PC-3 (cell line): ENCODE data around the gene HELQ. TPM values are rescaled to one million over a fixed set of nuclear protein-coding genes. Genes with fewer than 3 reads are reported as not detected.

Experiments
- ATAC-seq: fragments of 200-7000 bp; cut with Tn5 transposase; 2 replicates; pipeline ENCODE4 v1.9.1; 2020; ENCODE audit warnings: mild to moderate bottlenecking, moderate library complexity
- BruUV-seq: library from RNA; stranded (reverse); fragments of 400-500 nt; replicated peaks from 2 replicates; lab custom pipeline; 2021; lab: Mats Ljungman, UMichigan
- CTCF ChIA-PET: fragments of 300-600 bp; sonication (Branson Sonifier 250); formaldehyde crosslinking; loops from one replicate; lab custom pipeline; 2022; ENCODE audit warnings: antibody characterized with exemption; lab: Charles Lee
- POLR2A ChIA-PET: fragments of 300-600 bp; sonication (Branson Sonifier 250); formaldehyde crosslinking; loops from one replicate; lab custom pipeline; 2022; ENCODE audit warnings: antibody characterized with exemption; ENCODE audit not compliant: unreplicated experiment; lab: Charles Lee
- DNase-seq: peaks from one replicate; pipeline ENCODE4 v3.0.0-alpha.2; 2015
- H2AFZ ChIP-seq: fragments of 300-600 bp; sonication (generic); 2 replicates; pipeline ENCODE4 v1.6.0; 2016; ENCODE audit warnings: antibody characterized with exemption, low read length
- H3F3A ChIP-seq: fragments of 300-600 bp; sonication (generic); one replicate; pipeline ENCODE4 v1.6.0; 2017; ENCODE audit warnings: antibody characterized with exemption, low read length, control low read depth, mild to moderate bottlenecking; ENCODE audit not compliant: unreplicated experiment
- H3K27ac ChIP-seq: fragments of 300-600 bp; sonication (generic); 2 replicates; pipeline ENCODE4 v1.5.1; 2016; ENCODE audit warnings: mild to moderate bottlenecking, low read length
- H3K27me3 ChIP-seq: fragments of 300-600 bp; sonication (generic); 2 replicates; pipeline ENCODE4 v1.6.1; 2016; ENCODE audit warnings: low read length, mixed read lengths
- H3K36me3 ChIP-seq: fragments of 300-600 bp; sonication (generic); 2 replicates; pipeline ENCODE4 v1.6.1; 2016; ENCODE audit warnings: low read depth, mixed run types, low read length, mixed read lengths
- H3K4me1 ChIP-seq: fragments of 300-600 bp; sonication (generic); 2 replicates; pipeline ENCODE4 v1.5.1; 2016; ENCODE audit warnings: low read length; ENCODE audit not compliant: insufficient read depth
- H3K4me2 ChIP-seq: fragments of 300-600 bp; sonication (generic); 2 replicates; pipeline ENCODE4 v1.6.0; 2016; ENCODE audit warnings: low read length
- H3K4me3 ChIP-seq: fragments of 300-600 bp; sonication (generic); 2 replicates; pipeline ENCODE4 v1.5.1; 2016; ENCODE audit warnings: mild to moderate bottlenecking, low read length, mixed read lengths
- H3K79me2 ChIP-seq: fragments of 300-600 bp; sonication (generic); 2 replicates; pipeline ENCODE4 v1.6.1; 2017; ENCODE audit warnings: low read length, mixed read lengths
- H3K9ac ChIP-seq: fragments of 300-600 bp; sonication (generic); 2 replicates; pipeline ENCODE4 v1.6.0; 2016; ENCODE audit warnings: mild to moderate bottlenecking, low read length
- H3K9me2 ChIP-seq: fragments of 300-600 bp; sonication (generic); replicated peaks from 2 replicates; pipeline ENCODE4 v1.6.1; 2016; ENCODE audit warnings: mixed run types, low read length, mixed read lengths
- H3K9me3 ChIP-seq: fragments of 300-600 bp; sonication (generic); 2 replicates; pipeline ENCODE4 v1.6.1; 2016; ENCODE audit warnings: low read length, mixed read lengths
- H4K20me1 ChIP-seq: fragments of 300-600 bp; sonication (generic); 2 replicates; pipeline ENCODE4 v1.6.1; 2016; ENCODE audit warnings: low read length, mixed read lengths
- EZH2 ChIP-seq: fragments of 300-600 bp; sonication (generic); IDR thresholded peaks from one replicate; pipeline ENCODE4 v1.6.1; 2017; ENCODE audit warnings: antibody characterized with exemption, mild to moderate bottlenecking, low read length; ENCODE audit not compliant: unreplicated experiment
- EZH2phosphoT487 ChIP-seq: fragments of 300-600 bp; sonication (generic); IDR thresholded peaks from 2 replicates; pipeline ENCODE4 v1.6.1; 2018; ENCODE audit warnings: mild to moderate bottlenecking, antibody characterized with exemption, low read length, borderline replicate concordance
- intact Hi-C: fragments of 100-400 bp; cut with micrococcal nuclease; formaldehyde crosslinking; loops from 2 replicates; pipeline ENCODE4 v1.9.0; 2023
- total RNA-seq: library from RNA; depleted of rRNA; stranded (reverse); fragments of >200 nt; gene quantifications from 2 replicates; pipeline ENCODE4 v1.2.3, GENCODE V29; 2014
- TF ChIP-seq, protein P1 (sequence below): fragments of 300-600 bp; sonication (generic); conservative IDR thresholded peaks from 2 replicates; pipeline ENCODE4 v1.5.1; 2017; ENCODE audit warnings: antibody characterized with exemption, low read depth, mild to moderate bottlenecking, low read length

The HELQ gene
- total RNA-seq, 1 experiment from 2014 or later: 7.3 TPM

DNA sequence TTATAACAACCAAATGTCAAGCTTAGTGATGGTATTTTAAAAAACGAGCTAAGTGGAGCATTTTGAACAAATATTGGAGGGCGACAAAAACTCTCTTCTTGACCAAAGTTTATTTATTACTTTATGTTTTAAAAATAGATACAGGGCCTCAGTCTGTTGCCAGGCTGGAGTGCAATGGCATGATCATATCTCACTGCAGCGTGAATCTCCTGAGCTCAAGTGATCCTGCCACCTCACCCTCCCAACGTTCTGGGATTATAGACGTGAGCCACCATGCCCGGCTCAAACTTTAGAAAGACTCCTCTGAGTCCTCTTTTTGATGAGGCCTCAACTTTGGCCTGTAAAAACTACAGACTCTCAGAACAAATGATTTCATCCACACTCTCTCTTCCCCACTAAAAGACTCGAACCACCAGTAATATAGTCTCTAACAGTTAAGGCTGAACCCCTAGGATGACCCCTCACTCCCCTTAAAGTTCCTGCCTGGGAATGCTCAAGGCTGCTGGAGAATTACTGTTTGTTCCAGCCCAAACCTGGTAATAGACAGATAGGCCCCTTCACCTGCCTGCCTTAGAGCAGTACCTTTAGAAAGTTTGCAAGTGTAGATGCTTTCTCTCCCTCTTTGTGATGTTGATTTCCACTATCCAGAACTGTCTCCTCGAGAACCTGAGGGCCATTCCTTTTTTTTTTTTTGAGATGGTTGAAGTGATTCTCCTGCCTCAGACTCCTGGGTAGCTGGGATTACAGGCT lies 65.7 kb downstream of the HELQ start:
- ATAC-seq (no peak), DNase-seq (no peak)
- Histone ChIP-seq H2AFZ (no peak overlapping the region), H3K4me3 (no peak overlapping the region), H3K4me2 (no peak overlapping the region), H3K79me2 (no peaks in the 10 kb centered on the region), H3K4me1 (peaks cover 9% of the 10 kb centered on the region), H3K9me3 (no peaks in the 10 kb centered on the region), H3F3A (no peaks in the 10 kb centered on the region), H4K20me1 (no peaks in the 10 kb centered on the region), H3K27me3 (no peaks in the 10 kb centered on the region), H3K36me3 (no peaks in the 10 kb centered on the region), H3K9ac (no peak overlapping the region), H3K27ac (no peak overlapping the region), H3K9me2 (no peaks in the 10 kb centered on the region)
- intact Hi-C loops: no loop called here
- BruUV-seq: no TSS peak
- ChIA-PET CTCF (no interaction called here), POLR2A (no interaction called here)
- no peak for TF ChIP-seq EZH2
- no peak for TF ChIP-seq EZH2phosphoT487
- TF ChIP-seq, protein P1, sequence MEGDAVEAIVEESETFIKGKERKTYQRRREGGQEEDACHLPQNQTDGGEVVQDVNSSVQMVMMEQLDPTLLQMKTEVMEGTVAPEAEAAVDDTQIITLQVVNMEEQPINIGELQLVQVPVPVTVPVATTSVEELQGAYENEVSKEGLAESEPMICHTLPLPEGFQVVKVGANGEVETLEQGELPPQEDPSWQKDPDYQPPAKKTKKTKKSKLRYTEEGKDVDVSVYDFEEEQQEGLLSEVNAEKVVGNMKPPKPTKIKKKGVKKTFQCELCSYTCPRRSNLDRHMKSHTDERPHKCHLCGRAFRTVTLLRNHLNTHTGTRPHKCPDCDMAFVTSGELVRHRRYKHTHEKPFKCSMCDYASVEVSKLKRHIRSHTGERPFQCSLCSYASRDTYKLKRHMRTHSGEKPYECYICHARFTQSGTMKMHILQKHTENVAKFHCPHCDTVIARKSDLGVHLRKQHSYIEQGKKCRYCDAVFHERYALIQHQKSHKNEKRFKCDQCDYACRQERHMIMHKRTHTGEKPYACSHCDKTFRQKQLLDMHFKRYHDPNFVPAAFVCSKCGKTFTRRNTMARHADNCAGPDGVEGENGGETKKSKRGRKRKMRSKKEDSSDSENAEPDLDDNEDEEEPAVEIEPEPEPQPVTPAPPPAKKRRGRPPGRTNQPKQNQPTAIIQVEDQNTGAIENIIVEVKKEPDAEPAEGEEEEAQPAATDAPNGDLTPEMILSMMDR: no peak

DNA sequence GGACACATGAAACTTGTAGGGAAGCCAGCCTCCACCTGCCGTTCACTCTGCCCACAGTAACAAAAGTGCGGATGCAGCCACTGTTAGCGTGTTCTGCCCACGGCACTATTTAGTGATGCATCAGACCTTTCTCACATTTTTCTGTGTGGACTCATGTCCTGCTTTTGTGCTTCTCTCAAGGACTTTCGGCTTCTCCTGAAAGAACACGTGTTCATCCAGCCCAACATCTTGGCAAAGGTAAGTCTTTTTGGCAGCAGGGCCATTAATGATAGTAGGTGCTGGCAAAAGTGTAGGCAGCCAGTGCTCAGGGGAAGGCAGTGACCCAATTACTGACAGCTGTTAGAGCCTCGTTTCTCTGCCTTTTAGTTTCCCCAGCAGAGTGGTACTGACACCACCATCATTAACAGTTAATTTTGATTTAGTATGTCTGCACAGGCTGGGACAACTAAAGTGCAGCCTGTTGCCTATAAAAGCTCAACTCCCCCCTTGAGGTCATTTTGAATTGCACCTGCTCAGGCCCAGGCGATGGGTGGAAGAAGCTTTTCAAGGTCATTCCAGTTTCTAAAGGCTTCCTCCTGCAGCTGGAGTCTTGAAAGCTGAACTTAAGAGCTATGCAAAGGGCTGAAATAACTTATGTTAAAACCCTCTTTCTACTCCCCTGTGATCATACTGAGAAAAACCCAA lies 66.4 kb downstream of the HELQ start:
- Histone ChIP-seq H3K4me3 (no peak overlapping the region), H3K4me2 (no peak overlapping the region), H3K9ac (no peak overlapping the region), H3K9me2 (no peaks in the 10 kb centered on the region), H3K27me3 (no peaks in the 10 kb centered on the region), H3K27ac (no peak overlapping the region), H3K36me3 (no peaks in the 10 kb centered on the region), H3K4me1 (peaks cover 9% of the 10 kb centered on the region), H3K79me2 (no peaks in the 10 kb centered on the region), H3K9me3 (no peaks in the 10 kb centered on the region), H3F3A (no peaks in the 10 kb centered on the region), H2AFZ (no peak overlapping the region), H4K20me1 (no peaks in the 10 kb centered on the region)
- no TSS peak for BruUV-seq
- no peak for TF ChIP-seq EZH2
- TF ChIP-seq EZH2phosphoT487: no peak
- TF ChIP-seq, protein P1: no peak
- ChIA-PET POLR2A (no interaction called here), CTCF (no interaction called here)
- no peak for DNase-seq
- intact Hi-C loops: no loop called here
- ATAC-seq: no peak

DNA sequence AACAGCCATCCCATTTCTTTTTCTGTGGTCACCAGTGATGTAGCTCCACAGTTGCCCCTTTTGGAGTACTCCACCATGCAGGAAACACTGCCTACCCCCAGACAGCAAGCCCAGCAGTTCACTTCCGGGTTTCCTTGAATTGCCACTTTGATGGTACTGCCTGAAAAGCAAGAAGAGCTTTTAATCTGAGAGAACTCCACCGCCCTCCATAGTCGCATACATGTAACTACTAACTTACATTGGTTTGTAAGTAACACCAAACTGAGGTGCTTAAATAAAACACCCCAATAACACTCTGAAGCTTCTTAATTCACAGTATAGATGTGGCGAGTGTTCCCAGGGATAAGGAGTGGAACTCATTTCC lies 67.3 kb downstream of the HELQ start:
- TF ChIP-seq, protein P1: no peak
- TF ChIP-seq EZH2 (no peak), EZH2phosphoT487 (no peak)
- no peaks in the 10 kb centered on the region for H3K9me2 ChIP-seq
- intact Hi-C loops: no loop called here
- no peaks in the 10 kb centered on the region for H3K9me3 ChIP-seq
- H4K20me1 ChIP-seq: no peaks in the 10 kb centered on the region
- no peak overlapping the region for H3K4me3 ChIP-seq
- POLR2A ChIA-PET: no interaction called here
- no peak overlapping the region for H3K4me2 ChIP-seq
- ATAC-seq (no peak), DNase-seq (no peak)
- no peaks in the 10 kb centered on the region for H3K36me3 ChIP-seq
- H3K9ac ChIP-seq: no peak overlapping the region
- no TSS peak for BruUV-seq
- H3K27me3 ChIP-seq: no peaks in the 10 kb centered on the region
- CTCF ChIA-PET: interaction anchor here (1.0 kb wide), 1 partner anchor 106 kb away, joined by 5 read pairs; no protein-coding TSS in a partner anchor
- H2AFZ ChIP-seq: no peak overlapping the region
- peaks cover 9% of the 10 kb centered on the region for H3K4me1 ChIP-seq
- H3F3A ChIP-seq: no peaks in the 10 kb centered on the region
- no peak overlapping the region for H3K27ac ChIP-seq
- no peaks in the 10 kb centered on the region for H3K79me2 ChIP-seq
